Measurements from ENCODE around the gene TEX19.

Gene TEX19

GRCh38 chr17:82361885-82362633 is 3.0 kb downstream of the TEX19 start:
- no peaks in the 10 kb centered on the region; the same call in 1 of the 2 replicates for H3K27me3 ChIP-seq (ENCODE audit: insufficient read depth, low read depth)
- no peak overlapping the region for H2AFZ ChIP-seq (ENCODE audit: low read depth)
- no peaks in the 10 kb centered on the region for H4K20me1 ChIP-seq (ENCODE audit: insufficient read depth)
- no peak overlapping the region for H3K27ac ChIP-seq
- no peaks in the 10 kb centered on the region for H3K36me3 ChIP-seq (ENCODE audit: insufficient read depth)
- no peak overlapping the region for H3K4me3 ChIP-seq (IDR thresholded peaks at IDR 0.05; ENCODE audit: insufficient read depth, low read depth, low read length)
- H3K4me2 ChIP-seq, result no peak overlapping the region
- peaks cover 57% of the 10 kb centered on the region for H3K4me1 ChIP-seq (ENCODE audit: low read depth, poor library complexity, severe bottlenecking)
- TF ChIP-seq, protein P1, sequence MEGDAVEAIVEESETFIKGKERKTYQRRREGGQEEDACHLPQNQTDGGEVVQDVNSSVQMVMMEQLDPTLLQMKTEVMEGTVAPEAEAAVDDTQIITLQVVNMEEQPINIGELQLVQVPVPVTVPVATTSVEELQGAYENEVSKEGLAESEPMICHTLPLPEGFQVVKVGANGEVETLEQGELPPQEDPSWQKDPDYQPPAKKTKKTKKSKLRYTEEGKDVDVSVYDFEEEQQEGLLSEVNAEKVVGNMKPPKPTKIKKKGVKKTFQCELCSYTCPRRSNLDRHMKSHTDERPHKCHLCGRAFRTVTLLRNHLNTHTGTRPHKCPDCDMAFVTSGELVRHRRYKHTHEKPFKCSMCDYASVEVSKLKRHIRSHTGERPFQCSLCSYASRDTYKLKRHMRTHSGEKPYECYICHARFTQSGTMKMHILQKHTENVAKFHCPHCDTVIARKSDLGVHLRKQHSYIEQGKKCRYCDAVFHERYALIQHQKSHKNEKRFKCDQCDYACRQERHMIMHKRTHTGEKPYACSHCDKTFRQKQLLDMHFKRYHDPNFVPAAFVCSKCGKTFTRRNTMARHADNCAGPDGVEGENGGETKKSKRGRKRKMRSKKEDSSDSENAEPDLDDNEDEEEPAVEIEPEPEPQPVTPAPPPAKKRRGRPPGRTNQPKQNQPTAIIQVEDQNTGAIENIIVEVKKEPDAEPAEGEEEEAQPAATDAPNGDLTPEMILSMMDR (conservative IDR thresholded peaks at IDR 0.05; ENCODE audit: low read depth, low read length), result no peak
- no peaks in the 10 kb centered on the region for H3K79me2 ChIP-seq (ENCODE audit: insufficient read depth, low read depth)
- no peak overlapping the region for H3K9ac ChIP-seq

GRCh38 chr17:82365606-82366295 is 6.7 kb downstream of the TEX19 start:
- TF ChIP-seq, protein P1 (conservative IDR thresholded peaks at IDR 0.05; ENCODE audit: low read depth, low read length), result no peak
- Histone ChIP-seq H3K9ac (no peak overlapping the region), H3K4me2 (no peak overlapping the region)

GRCh38 chr17:82366749-82367148 is 7.7 kb downstream of the TEX19 start:
- H3K4me1 ChIP-seq (ENCODE audit: low read depth, poor library complexity, severe bottlenecking), result peaks cover 65% of the 10 kb centered on the region
- no peak overlapping the region for H3K4me2 ChIP-seq
- H3K79me2 ChIP-seq (ENCODE audit: insufficient read depth, low read depth), result no peaks in the 10 kb centered on the region
- TF ChIP-seq, protein P1 (conservative IDR thresholded peaks at IDR 0.05; ENCODE audit: low read depth, low read length), result no peak
- H3K9ac ChIP-seq, result no peak overlapping the region
- H3K36me3 ChIP-seq (ENCODE audit: insufficient read depth), result no peaks in the 10 kb centered on the region
- no peak overlapping the region for H3K4me3 ChIP-seq (IDR thresholded peaks at IDR 0.05; ENCODE audit: insufficient read depth, low read depth, low read length)
- H3K27me3 ChIP-seq (ENCODE audit: insufficient read depth, low read depth), result no peaks in the 10 kb centered on the region
- no peak overlapping the region for H2AFZ ChIP-seq (ENCODE audit: low read depth)
- no peaks in the 10 kb centered on the region for H4K20me1 ChIP-seq (ENCODE audit: insufficient read depth)
- H3K27ac ChIP-seq, result no peak overlapping the region

More at GRCh38 chr17:82365606-82366295, 6.7 kb downstream of the TEX19 start:
- no peaks in the 10 kb centered on the region for H4K20me1 ChIP-seq (ENCODE audit: insufficient read depth)
- peak overlapping the region; percentile 28; the same call in 1 of the 2 replicates for H2AFZ ChIP-seq (ENCODE audit: low read depth)
- H3K4me3 ChIP-seq (IDR thresholded peaks at IDR 0.05; ENCODE audit: insufficient read depth, low read depth, low read length), result no peak overlapping the region
- no peaks in the 10 kb centered on the region for H3K27me3 ChIP-seq (ENCODE audit: insufficient read depth, low read depth)
- no peaks in the 10 kb centered on the region for H3K36me3 ChIP-seq (ENCODE audit: insufficient read depth)
- peaks cover 59% of the 10 kb centered on the region for H3K4me1 ChIP-seq (ENCODE audit: low read depth, poor library complexity, severe bottlenecking)
- 0 out of 2 replicates have a peak overlapping the region, but pooled peaks have one; percentile 8 for H3K27ac ChIP-seq
- no peaks in the 10 kb centered on the region for H3K79me2 ChIP-seq (ENCODE audit: insufficient read depth, low read depth)

DNA sequence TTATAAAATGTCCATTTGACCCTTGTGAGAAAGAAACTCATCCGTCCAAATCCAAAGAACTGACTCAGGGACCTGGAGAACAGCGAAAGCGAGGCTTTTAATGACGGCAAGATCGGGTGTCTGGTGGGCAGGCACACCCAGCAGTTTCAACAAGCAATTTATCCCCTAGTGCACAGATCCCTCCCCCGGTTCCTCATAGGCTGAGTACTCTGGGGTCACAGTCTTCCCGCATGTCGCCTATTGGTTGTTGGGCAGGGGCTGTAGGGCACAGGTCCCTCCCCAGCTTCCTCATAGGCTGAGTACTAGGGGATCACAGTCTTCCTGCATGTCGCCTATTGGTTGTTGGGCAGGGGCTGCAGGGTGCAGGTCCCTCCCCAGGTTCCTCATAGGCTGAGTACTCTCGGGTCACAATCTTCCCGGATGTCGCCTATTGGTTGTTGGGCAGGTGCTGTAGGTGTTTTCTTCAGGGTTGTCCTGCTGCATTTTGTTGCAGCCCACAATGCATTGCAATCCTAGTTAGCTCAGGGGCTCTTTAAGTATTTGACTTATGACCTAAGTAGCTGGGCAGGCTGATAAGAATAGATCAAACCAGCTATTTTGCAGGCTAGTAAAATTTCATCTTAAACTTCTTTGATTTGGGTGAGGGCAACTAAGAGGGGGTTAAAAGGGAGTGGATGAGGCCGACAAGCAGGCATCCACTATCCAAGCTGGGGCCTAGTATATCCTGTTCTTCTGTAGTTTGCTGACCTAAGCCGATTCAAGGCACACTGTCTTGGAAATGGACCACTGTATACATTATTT is 8.9 kb downstream of the TEX19 start:
- Histone ChIP-seq H3K4me3 (IDR thresholded peaks at IDR 0.05; ENCODE audit: insufficient read depth, low read depth, low read length) (no peak overlapping the region), H2AFZ (ENCODE audit: low read depth) (no peak overlapping the region), H3K79me2 (ENCODE audit: insufficient read depth, low read depth) (no peaks in the 10 kb centered on the region), H3K9ac (no peak overlapping the region), H3K27ac (no peak overlapping the region), H3K27me3 (ENCODE audit: insufficient read depth, low read depth) (no peaks in the 10 kb centered on the region), H3K4me2 (no peak overlapping the region), H4K20me1 (ENCODE audit: insufficient read depth) (no peaks in the 10 kb centered on the region), H3K36me3 (ENCODE audit: insufficient read depth) (no peaks in the 10 kb centered on the region), H3K4me1 (ENCODE audit: low read depth, poor library complexity, severe bottlenecking) (peaks cover 61% of the 10 kb centered on the region)
- TF ChIP-seq, protein P1 (conservative IDR thresholded peaks at IDR 0.05; ENCODE audit: low read depth, low read length), result no peak
